AG10803 (cell line): ENCODE results near the gene MICAL1.

Experiments
- DNase-seq: peaks from one replicate; pipeline ENCODE4 v3.0.0; 2010; ENCODE audit warnings: low read depth
- H3K4me3 ChIP-seq: 2 replicates; pipeline ENCODE4 v1.5.1; 2011; ENCODE audit warnings: mild to moderate bottlenecking, low read length, control low read depth
- TF ChIP-seq, protein P1 (sequence below): conservative IDR thresholded peaks from 2 replicates; pipeline ENCODE4 v1.5.1; 2011; ENCODE audit warnings: mild to moderate bottlenecking, low read length, control low read depth, inconsistent platforms

Gene MICAL1

DNA sequence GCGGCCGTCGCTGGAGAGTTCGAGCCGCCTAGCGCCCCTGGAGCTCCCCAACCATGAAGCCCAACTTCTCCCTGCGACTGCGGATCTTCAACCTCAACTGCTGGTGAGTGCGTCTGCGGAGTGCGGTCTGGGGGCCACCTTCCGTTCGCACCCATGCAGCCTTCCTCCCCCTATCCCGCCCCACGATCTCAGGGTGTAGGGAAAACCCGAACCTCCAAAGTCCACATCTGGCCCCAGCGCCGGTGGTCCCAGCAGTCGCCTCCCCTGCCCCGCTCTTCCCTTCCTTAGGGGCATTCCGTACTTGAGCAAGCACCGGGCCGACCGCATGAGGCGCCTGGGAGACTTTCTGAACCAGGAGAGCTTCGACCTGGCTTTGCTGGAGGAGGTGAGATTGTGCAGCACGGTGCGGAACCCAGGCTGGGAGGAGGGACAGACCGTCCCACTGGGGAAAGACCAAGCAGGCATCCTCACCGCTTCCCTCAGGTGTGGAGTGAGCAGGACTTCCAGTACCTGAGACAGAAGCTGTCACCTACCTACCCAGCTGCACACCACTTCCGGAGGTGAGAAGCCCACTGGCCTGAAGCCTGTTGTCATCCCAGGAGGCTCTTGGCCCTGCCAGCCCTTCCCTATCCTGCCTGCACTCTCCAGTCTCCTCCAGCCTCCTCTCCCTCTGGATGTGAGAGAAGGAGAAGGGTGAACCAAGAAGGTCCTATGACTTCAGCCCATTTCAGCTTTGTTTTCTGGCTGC lies 14.3 kb downstream of the MICAL1 start:
- TF ChIP-seq, protein P1, sequence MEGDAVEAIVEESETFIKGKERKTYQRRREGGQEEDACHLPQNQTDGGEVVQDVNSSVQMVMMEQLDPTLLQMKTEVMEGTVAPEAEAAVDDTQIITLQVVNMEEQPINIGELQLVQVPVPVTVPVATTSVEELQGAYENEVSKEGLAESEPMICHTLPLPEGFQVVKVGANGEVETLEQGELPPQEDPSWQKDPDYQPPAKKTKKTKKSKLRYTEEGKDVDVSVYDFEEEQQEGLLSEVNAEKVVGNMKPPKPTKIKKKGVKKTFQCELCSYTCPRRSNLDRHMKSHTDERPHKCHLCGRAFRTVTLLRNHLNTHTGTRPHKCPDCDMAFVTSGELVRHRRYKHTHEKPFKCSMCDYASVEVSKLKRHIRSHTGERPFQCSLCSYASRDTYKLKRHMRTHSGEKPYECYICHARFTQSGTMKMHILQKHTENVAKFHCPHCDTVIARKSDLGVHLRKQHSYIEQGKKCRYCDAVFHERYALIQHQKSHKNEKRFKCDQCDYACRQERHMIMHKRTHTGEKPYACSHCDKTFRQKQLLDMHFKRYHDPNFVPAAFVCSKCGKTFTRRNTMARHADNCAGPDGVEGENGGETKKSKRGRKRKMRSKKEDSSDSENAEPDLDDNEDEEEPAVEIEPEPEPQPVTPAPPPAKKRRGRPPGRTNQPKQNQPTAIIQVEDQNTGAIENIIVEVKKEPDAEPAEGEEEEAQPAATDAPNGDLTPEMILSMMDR: peak; percentile 35
- H3K4me3 ChIP-seq: peak overlapping the region; percentile 88
- DNase-seq: peak; percentile 40

DNA sequence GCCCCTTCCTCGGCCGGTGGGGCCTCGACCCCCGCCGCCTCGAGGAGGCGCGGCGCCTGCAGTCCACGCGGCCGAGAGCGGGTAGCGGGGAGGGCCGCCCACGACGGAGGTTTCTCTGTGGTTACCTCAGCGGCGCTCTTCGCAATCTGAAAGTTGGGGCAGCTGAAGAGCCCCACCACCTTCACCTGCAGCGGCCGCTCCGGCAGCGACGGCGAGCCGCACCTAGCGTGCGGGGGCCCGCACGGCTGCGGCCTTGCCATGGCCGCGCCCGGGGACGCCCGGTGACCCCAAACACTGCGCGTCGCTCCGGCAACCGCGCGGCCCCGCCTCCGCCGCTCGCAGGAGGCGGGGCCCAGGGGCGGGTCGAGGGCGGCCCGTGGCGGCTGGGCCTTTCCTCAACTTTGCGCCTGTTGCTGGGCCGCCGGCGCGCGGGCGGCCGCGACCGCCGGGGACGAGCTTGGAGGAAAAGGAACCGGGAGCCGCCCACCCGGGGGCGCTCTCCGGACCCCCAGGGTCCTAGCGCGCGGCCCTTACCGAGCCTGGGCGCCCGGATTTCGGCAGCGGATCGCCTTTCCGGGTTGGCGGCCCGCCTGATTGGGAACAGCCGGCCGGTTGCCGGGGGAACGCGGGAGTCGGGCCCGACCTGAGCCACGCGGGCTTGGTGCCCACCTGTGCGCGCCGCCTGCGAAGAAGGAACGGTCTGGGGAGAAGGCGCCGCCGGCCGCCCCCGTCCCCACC lies 15.1 kb downstream of the MICAL1 start, which contains the start of the genes PPIL6 and SMPD2:
Gene PPIL6 (minus strand): TSS at position 298 of the 738 bp plus-strand sequence. CDS start 38 bp downstream, at position 260.
Gene SMPD2 (plus strand): TSS at position 394 of the 738 bp plus-strand sequence. CDS start 398 bp downstream, outside the sequence.
- H3K4me3 ChIP-seq: peak within 1 kb of the TSS; percentile 88
- TF ChIP-seq, protein P1: peak; percentile 25
- peak; percentile 88 for DNase-seq

GRCh38 chr6:109436041-109436440 lies 19.5 kb downstream of the MICAL1 start:
- DNase-seq: no peak
- H3K4me3 ChIP-seq: no peak overlapping the region
- TF ChIP-seq, protein P1: no peak

GRCh38 chr6:109434456-109434855 lies 21.1 kb downstream of the MICAL1 start:
- no peak overlapping the region for H3K4me3 ChIP-seq
- peak; percentile 60 for DNase-seq

DNA sequence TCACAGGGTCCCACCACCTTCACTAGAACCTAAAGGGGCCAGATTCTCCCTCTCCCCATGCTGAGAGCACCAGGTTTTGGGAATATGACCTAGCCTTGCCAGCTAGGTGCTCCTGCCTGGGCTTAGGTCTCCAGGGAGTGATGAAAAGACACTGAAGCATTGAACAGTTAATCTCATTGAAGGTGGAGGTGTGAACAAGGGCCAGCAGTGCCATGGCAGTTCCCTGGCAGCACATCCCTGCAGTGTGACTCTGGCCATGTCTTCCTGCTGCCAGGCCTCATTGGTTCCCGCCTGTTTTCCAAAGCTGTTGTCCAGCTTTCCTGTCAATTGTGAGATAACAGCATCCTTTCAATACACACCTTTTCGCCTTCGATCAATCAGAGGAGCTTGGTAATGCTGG lies 26.1 kb downstream of the MICAL1 start:
- no peak for DNase-seq
- no peak overlapping the region for H3K4me3 ChIP-seq
- TF ChIP-seq, protein P1: no peak

More at GRCh38 chr6:109434456-109434855, 21.1 kb downstream of the MICAL1 start:
- TF ChIP-seq, protein P1: no peak

DNA sequence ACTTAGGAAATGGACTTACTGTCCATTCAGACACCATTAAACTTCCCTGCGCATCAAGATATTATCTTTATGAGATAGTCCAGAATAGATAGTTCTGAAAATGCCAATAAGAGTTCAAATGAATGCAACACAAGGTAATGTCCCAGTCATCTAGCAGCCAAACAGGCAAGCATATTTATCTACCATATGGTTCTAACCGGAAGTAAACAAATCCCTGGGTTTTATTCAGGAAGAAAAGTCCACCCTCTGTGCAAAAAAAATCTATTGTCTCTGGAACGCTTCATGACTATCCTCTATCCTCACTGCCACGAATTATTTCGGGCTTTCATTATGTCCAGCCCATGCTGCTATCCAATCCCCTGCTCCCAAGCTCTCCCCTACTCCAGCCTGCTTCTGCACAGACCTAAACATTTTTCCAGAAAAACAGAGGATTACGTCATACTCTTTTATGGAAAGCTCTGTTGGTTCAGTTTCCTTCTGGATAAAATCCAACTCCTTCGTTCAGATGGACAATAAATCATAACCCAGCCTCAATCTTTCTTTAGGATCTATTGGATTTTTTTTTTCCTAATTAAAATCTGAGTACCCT lies 26.6 kb downstream of the MICAL1 start:
- TF ChIP-seq, protein P1: no peak
- DNase-seq: peak; percentile 52
- H3K4me3 ChIP-seq: no peak overlapping the region
